ENCODE measurements around the gene LPIN3.

Gene LPIN3

GRCh38 chr20:41357424-41358163 lies 17.0 kb downstream of the LPIN3 start:
- TF ChIP-seq CTCF (conservative IDR thresholded peaks at IDR 0.05; ENCODE audit: low read length) = no peak
- DNase-seq (ENCODE audit: low read depth) = no peak
- no peak overlapping the region for H3K4me3 ChIP-seq (ENCODE audit: low read length)

- no peak for TF ChIP-seq CTCF (conservative IDR thresholded peaks at IDR 0.05; ENCODE audit: low read length)
- H3K4me3 ChIP-seq (ENCODE audit: low read length) = no peak overlapping the region
- DNase-seq (ENCODE audit: low read depth) = no peak
These were observed 17.6 kb downstream of the LPIN3 start for GRCh38 chr20:41358230-41358629.

- no peak overlapping the region for H3K4me3 ChIP-seq (ENCODE audit: low read length)
- no peak for DNase-seq (ENCODE audit: low read depth)
- TF ChIP-seq CTCF (conservative IDR thresholded peaks at IDR 0.05; ENCODE audit: low read length) = no peak
These were observed 18.1 kb downstream of the LPIN3 start for GRCh38 chr20:41358717-41359116.

GRCh38 chr20:41359541-41360011 lies 19.0 kb downstream of the LPIN3 start:
- no peak for TF ChIP-seq CTCF (conservative IDR thresholded peaks at IDR 0.05; ENCODE audit: low read length)
- no peak for DNase-seq (ENCODE audit: low read depth)
- no peak overlapping the region for H3K4me3 ChIP-seq (ENCODE audit: low read length)

GRCh38 chr20:41360831-41361756 lies 20.5 kb downstream of the LPIN3 start:
- TF ChIP-seq CTCF (conservative IDR thresholded peaks at IDR 0.05; ENCODE audit: low read length) = no peak
- no peak overlapping the region for H3K4me3 ChIP-seq (ENCODE audit: low read length)
- DNase-seq (ENCODE audit: low read depth) = no peak

GRCh38 chr20:41361757-41362747 lies 21.4 kb downstream of the LPIN3 start:
- no peak overlapping the region for H3K4me3 ChIP-seq (ENCODE audit: low read length)
- TF ChIP-seq CTCF (conservative IDR thresholded peaks at IDR 0.05; ENCODE audit: low read length) = no peak
- no peak for DNase-seq (ENCODE audit: low read depth)

All from AG10803 (cell line).